H9 (cell line): Measurements from ENCODE around the gene RNF114. TPM values are rescaled to one million over a fixed set of nuclear protein-coding genes. Genes with fewer than 3 reads are reported as not detected.

Experiments
- DNase-seq: peaks from one replicate; pipeline ENCODE4 v3.0.0-alpha.2; 2017
- H2AFZ ChIP-seq: one replicate; pipeline ENCODE4 v1.6.1; 2013; ENCODE audit warnings: mild to moderate bottlenecking, low read length, control low read depth, moderate library complexity
- H2AK5ac ChIP-seq: 2 replicates; pipeline ENCODE4 v1.6.1; 2013; ENCODE audit warnings: low read length, control low read depth, mixed read lengths; ENCODE audit not compliant: insufficient read length
- H2BK120ac ChIP-seq: one replicate; pipeline ENCODE4 v1.6.1; 2013; ENCODE audit warnings: low read depth, mild to moderate bottlenecking, low read length, control low read depth, inconsistent platforms; ENCODE audit not compliant: poor library complexity, severe bottlenecking
- H2BK12ac ChIP-seq: 2 replicates; pipeline ENCODE4 v1.6.1; 2013; ENCODE audit warnings: low read length, control low read depth, mixed read lengths, low read depth; ENCODE audit not compliant: insufficient read length
- H2BK15ac ChIP-seq: 2 replicates; pipeline ENCODE4 v1.6.1; 2013; ENCODE audit warnings: low read depth, low read length, control low read depth
- H2BK20ac ChIP-seq: one replicate; pipeline ENCODE4 v1.6.1; 2013; ENCODE audit warnings: low read depth, mild to moderate bottlenecking, low read length, control low read depth, inconsistent platforms; ENCODE audit not compliant: poor library complexity, severe bottlenecking
- H2BK5ac ChIP-seq: 2 replicates; pipeline ENCODE4 v1.6.1; 2013; ENCODE audit warnings: low read length, control low read depth, mixed read lengths; ENCODE audit not compliant: insufficient read length
- H3K14ac ChIP-seq: 2 replicates; pipeline ENCODE4 v1.6.1; 2013; ENCODE audit warnings: low read length, control low read depth; ENCODE audit not compliant: insufficient read depth
- H3K18ac ChIP-seq: 2 replicates; pipeline ENCODE4 v1.6.1; 2013; ENCODE audit warnings: low read depth, mild to moderate bottlenecking, mixed read lengths, low read length, control low read depth; ENCODE audit not compliant: insufficient read length
- H3K23ac ChIP-seq: 2 replicates; pipeline ENCODE4 v1.6.1; 2013; ENCODE audit warnings: low read length, control low read depth, mixed read lengths, low read depth; ENCODE audit not compliant: insufficient read length
- H3K23me2 ChIP-seq: 2 replicates; pipeline ENCODE4 v1.6.1; 2013; ENCODE audit warnings: low read depth, mild to moderate bottlenecking, mixed read lengths, low read length, control low read depth; ENCODE audit not compliant: insufficient read length, poor library complexity, severe bottlenecking
- H3K27ac ChIP-seq: 2 replicates; pipeline ENCODE4 v1.5.1; 2013; ENCODE audit warnings: low read length, control low read depth, mixed read lengths, low read depth; ENCODE audit not compliant: insufficient read length
- H3K27me3 ChIP-seq: 2 replicates; pipeline ENCODE4 v1.6.1; 2013; ENCODE audit warnings: low read length, control low read depth, inconsistent platforms; ENCODE audit not compliant: insufficient read depth
- H3K4ac ChIP-seq: 2 replicates; pipeline ENCODE4 v1.6.1; 2013; ENCODE audit warnings: low read depth, mild to moderate bottlenecking, control low read depth, inconsistent platforms, low read length, moderate library complexity
- H3K4me1 ChIP-seq: 2 replicates; pipeline ENCODE4 v1.6.1; 2013; ENCODE audit warnings: low read length, control low read depth, inconsistent platforms; ENCODE audit not compliant: insufficient read depth
- H3K4me2 ChIP-seq: 2 replicates; pipeline ENCODE4 v1.6.1; 2013; ENCODE audit warnings: low read length, control low read depth, mixed read lengths; ENCODE audit not compliant: insufficient read length, insufficient read depth
- H3K56ac ChIP-seq: 2 replicates; pipeline ENCODE4 v1.6.1; 2013; ENCODE audit warnings: low read depth, mild to moderate bottlenecking, mixed read lengths, low read length, control low read depth; ENCODE audit not compliant: insufficient read length
- H3K79me1 ChIP-seq: 2 replicates; pipeline ENCODE4 v1.6.1; 2013; ENCODE audit warnings: low read depth, mild to moderate bottlenecking, moderate library complexity, low read length, control low read depth, inconsistent platforms; ENCODE audit not compliant: insufficient read depth, poor library complexity, severe bottlenecking
- H3K79me2 ChIP-seq: 2 replicates; pipeline ENCODE4 v1.6.1; 2013; ENCODE audit warnings: low read length, control low read depth, inconsistent platforms; ENCODE audit not compliant: insufficient read depth
- H3K9ac ChIP-seq: 2 replicates; pipeline ENCODE4 v1.6.1; 2013; ENCODE audit warnings: low read length, control low read depth, mixed read lengths; ENCODE audit not compliant: insufficient read length; ENCODE audit errors: extremely low read depth
- H3K9me3 ChIP-seq: one replicate; pipeline ENCODE4 v1.6.1; 2013; ENCODE audit warnings: low read depth, low read length, inconsistent platforms; ENCODE audit not compliant: control insufficient read depth
- H3T11ph ChIP-seq: one replicate; pipeline ENCODE4 v1.6.1; 2013; ENCODE audit warnings: mild to moderate bottlenecking, low read length, control low read depth, inconsistent platforms
- H4K20me1 ChIP-seq: one replicate; pipeline ENCODE4 v1.6.1; 2013; ENCODE audit not compliant: control insufficient read depth, insufficient read length, insufficient read depth
- H4K5ac ChIP-seq: 2 replicates; pipeline ENCODE4 v1.6.1; 2013; ENCODE audit warnings: low read depth, mild to moderate bottlenecking, mixed read lengths, low read length, control low read depth; ENCODE audit not compliant: insufficient read length
- H4K8ac ChIP-seq: replicated peaks from 2 replicates; pipeline ENCODE4 v1.6.1; 2013; ENCODE audit warnings: low read length, control low read depth, mixed read lengths, low read depth; ENCODE audit not compliant: insufficient read length
- H4K91ac ChIP-seq: 2 replicates; pipeline ENCODE4 v1.6.1; 2013; ENCODE audit warnings: low read depth, mild to moderate bottlenecking, moderate library complexity, mixed read lengths, low read length, control low read depth; ENCODE audit not compliant: insufficient read length
- H3K27ac Mint-ChIP-seq, 3 experiments: 2 replicates in 2 of 3; 3 replicates in 1 of 3; pipeline ENCODE4 v1.8.0; 2020 to 2021; ENCODE audit warnings: mixed read lengths in 3 of 3, mild to moderate bottlenecking in 1 of 3, moderate library complexity in 1 of 3
- H3K27me3 Mint-ChIP-seq: 2 replicates; pipeline ENCODE4 v1.8.0; 2021; ENCODE audit warnings: low read depth, mild to moderate bottlenecking, moderate library complexity, mixed read lengths
- H3K36me3 Mint-ChIP-seq, 3 experiments: 2 replicates in 2 of 3; 3 replicates in 1 of 3; pipeline ENCODE4 v1.8.0; 2020 to 2021; ENCODE audit warnings: low read depth in 3 of 3, mixed read lengths in 3 of 3; ENCODE audit not compliant: insufficient read depth in 1 of 3
- H3K4me1 Mint-ChIP-seq, 2 experiments: 2 replicates each; pipeline ENCODE4 v1.8.0; 2020; ENCODE audit warnings: mixed read lengths in 2 of 2
- H3K4me3 Mint-ChIP-seq, 2 experiments: 2 replicates in 1 of 2; 3 replicates in 1 of 2; pipeline ENCODE4 v1.8.0; 2020 to 2021; ENCODE audit warnings: mild to moderate bottlenecking in 2 of 2, mixed read lengths in 2 of 2, moderate library complexity in 1 of 2
- H3K9me3 Mint-ChIP-seq, 2 experiments: 2 replicates in 1 of 2; 3 replicates in 1 of 2; pipeline ENCODE4 v1.8.0; 2020; ENCODE audit warnings: mild to moderate bottlenecking in 2 of 2, mixed read lengths in 2 of 2, moderate library complexity in 1 of 2
- CTCF ChIP-seq: fragments of 200-600 bp; sonication (generic); conservative IDR thresholded peaks from 3 replicates; pipeline ENCODE4 v1.8.0; 2021; ENCODE audit warnings: antibody characterized with exemption, mild to moderate bottlenecking
- WGBS: extraction: QIAGEN DNeasy Blood & Tissue Kit; methylation state at CpG from one replicate; pipeline ENCODE4 v1.1.7; 2013; ENCODE audit warnings: missing lambda C conversion rate, low lambda C conversion rate, mixed read lengths; ENCODE audit not compliant: insufficient read length; ENCODE audit errors: extremely low coverage; 5-methylcytosine and 5-hydroxymethylcytosine counted together
- total RNA-seq: library from RNA; stranded (reverse); gene quantifications from 2 replicates; pipeline ENCODE4 v1.2.1, GENCODE V29; 2021

RNF114 gene
- total RNA-seq, 1 experiment from 2014 or later = 75.5 TPM

- no peak overlapping the region for H4K91ac ChIP-seq
- no peak overlapping the region for H3K14ac ChIP-seq
- no peak overlapping the region for H3K18ac ChIP-seq
- no peak for TF ChIP-seq CTCF
- H4K5ac ChIP-seq = no peak overlapping the region
- H2AK5ac ChIP-seq = no peak overlapping the region
- DNase-seq = no peak
- H3K4me1 ChIP-seq = no peaks in the 10 kb centered on the region
- H3K4me2 ChIP-seq = no peak overlapping the region
- H3K9ac ChIP-seq = no peak overlapping the region
- no peak overlapping the region for H3K4ac ChIP-seq
- no peaks in the 10 kb centered on the region for H3K79me2 ChIP-seq
- H2BK120ac ChIP-seq = no peak overlapping the region
- no peaks in the 10 kb centered on the region for H3K27me3 ChIP-seq
- no peak overlapping the region for H4K8ac ChIP-seq
- no peak overlapping the region for H3T11ph ChIP-seq
- Mint-ChIP-seq H3K4me1 (peaks cover 0 to 3% of the 10 kb centered on the region in 2 experiments; a peak in 1 of 4 replicates), H3K27me3 (no peaks in the 10 kb centered on the region), H3K9me3 (no peaks in the 10 kb centered on the region; a peak in 1 of 5 replicates), H3K36me3 (peaks cover 0 to 8% (median 0%) of the 10 kb centered on the region in 3 experiments; a peak in 3 of 7 replicates), H3K27ac (peak overlapping the region in 1 of 3 experiments; percentile 45; a peak in 1 of 7 replicates), H3K4me3 (no peak overlapping the region)
- H3K23ac ChIP-seq = no peak overlapping the region
- H3K9me3 ChIP-seq = no peaks in the 10 kb centered on the region
- H3K56ac ChIP-seq = no peak overlapping the region
- no peak overlapping the region for H2BK15ac ChIP-seq
- no peak overlapping the region for H2AFZ ChIP-seq
- WGBS = no CpG with 5 or more reads among the region's 10 CpGs
- no peaks in the 10 kb centered on the region for H4K20me1 ChIP-seq
- H2BK5ac ChIP-seq = no peak overlapping the region
- no peaks in the 10 kb centered on the region for H3K23me2 ChIP-seq
- no peak overlapping the region for H3K27ac ChIP-seq
- no peaks in the 10 kb centered on the region for H3K79me1 ChIP-seq
- H2BK20ac ChIP-seq = no peak overlapping the region
- H2BK12ac ChIP-seq = no peak overlapping the region
These were observed 36.4 kb upstream of the RNF114 start for GRCh38 chr20:49899541-49900383.
